ENCODE results near the gene MS4A6E.

GRCh38 chr11:60315871-60316270 lies 11.2 kb upstream of the MS4A6E start:
- TF ChIP-seq CTCF (conservative IDR thresholded peaks at IDR 0.05) (no peak), EZH2 (IDR thresholded peaks at IDR 0.05; ENCODE audit: low read depth) (no peak)

Data from PC-9 (cell line).